CD4-positive, alpha-beta T cell treated with Interleukin-15 for 1 hour (primary cell): ENCODE results near the gene AMOTL1.

ENCODE experiments used
- DNase-seq: peaks from one replicate; pipeline ENCODE4 v3.0.0-alpha.2; 2020

Gene AMOTL1

GRCh38 chr11:94746721-94747120, 21.4 kb upstream of the AMOTL1 start:
- no peak for DNase-seq

GRCh38 chr11:94747146-94747545, 21.0 kb upstream of the AMOTL1 start:
- no peak for DNase-seq

- no peak for DNase-seq
Measured at GRCh38 chr11:94747601-94748041, 20.5 kb upstream of the AMOTL1 start.

GRCh38 chr11:94749369-94749768, 18.8 kb upstream of the AMOTL1 start:
- no peak for DNase-seq

GRCh38 chr11:94750319-94751217, 17.6 kb upstream of the AMOTL1 start:
- no peak for DNase-seq

GRCh38 chr11:94751218-94751609, 16.9 kb upstream of the AMOTL1 start:
- DNase-seq, result no peak

- DNase-seq, result no peak
Measured at GRCh38 chr11:94751786-94752185, 16.4 kb upstream of the AMOTL1 start.

- DNase-seq, result no peak
Measured at GRCh38 chr11:94753630-94754029, 14.5 kb upstream of the AMOTL1 start.

- no peak for DNase-seq
Measured at GRCh38 chr11:94754335-94754734, 13.8 kb upstream of the AMOTL1 start.

- DNase-seq, result no peak
Measured at GRCh38 chr11:94754819-94755218, 13.3 kb upstream of the AMOTL1 start.

GRCh38 chr11:94755494-94755893, 12.7 kb upstream of the AMOTL1 start:
- no peak for DNase-seq

GRCh38 chr11:94757037-94757735, 11.0 kb upstream of the AMOTL1 start:
- DNase-seq, result no peak

GRCh38 chr11:94758666-94759065, 9.5 kb upstream of the AMOTL1 start:
- no peak for DNase-seq

- no peak for DNase-seq
Measured at GRCh38 chr11:94759522-94759921, 8.6 kb upstream of the AMOTL1 start.

GRCh38 chr11:94760296-94760695, 7.9 kb upstream of the AMOTL1 start:
- DNase-seq, result no peak

GRCh38 chr11:94762208-94762607, 5.9 kb upstream of the AMOTL1 start:
- no peak for DNase-seq

- no peak for DNase-seq
Measured at GRCh38 chr11:94762995-94763394, 5.2 kb upstream of the AMOTL1 start.

- no peak for DNase-seq
Measured at GRCh38 chr11:94766713-94767206, 1.4 kb upstream of the AMOTL1 start.

- no peak for DNase-seq
Measured at GRCh38 chr11:94767291-94767690, 865 bp upstream of the AMOTL1 start.

GRCh38 chr11:94768602-94769541, 716 bp downstream of the AMOTL1 start:
- no peak for DNase-seq

GRCh38 chr11:94769880-94770279, 1.7 kb downstream of the AMOTL1 start:
- no peak for DNase-seq

- no peak for DNase-seq
Measured at GRCh38 chr11:94770563-94771120, 2.5 kb downstream of the AMOTL1 start.

GRCh38 chr11:94771390-94771789, 3.2 kb downstream of the AMOTL1 start:
- DNase-seq, result no peak
